SKM-1 treated with dmso at 0.1 percent for 144 hours (cell line): ENCODE data around the gene THY1.
"Not testable (repeated sequence)": the region's sequence is repeated elsewhere in the genome, so short reads cannot be mapped to it uniquely, and the experiment has no call there.

Experiments used
- DNase-seq: peaks from one replicate; lab custom pipeline; 2025; ENCODE audit not compliant: unreplicated experiment; lab: John Stamatoyannopoulos, UW

The THY1 gene

DNA sequence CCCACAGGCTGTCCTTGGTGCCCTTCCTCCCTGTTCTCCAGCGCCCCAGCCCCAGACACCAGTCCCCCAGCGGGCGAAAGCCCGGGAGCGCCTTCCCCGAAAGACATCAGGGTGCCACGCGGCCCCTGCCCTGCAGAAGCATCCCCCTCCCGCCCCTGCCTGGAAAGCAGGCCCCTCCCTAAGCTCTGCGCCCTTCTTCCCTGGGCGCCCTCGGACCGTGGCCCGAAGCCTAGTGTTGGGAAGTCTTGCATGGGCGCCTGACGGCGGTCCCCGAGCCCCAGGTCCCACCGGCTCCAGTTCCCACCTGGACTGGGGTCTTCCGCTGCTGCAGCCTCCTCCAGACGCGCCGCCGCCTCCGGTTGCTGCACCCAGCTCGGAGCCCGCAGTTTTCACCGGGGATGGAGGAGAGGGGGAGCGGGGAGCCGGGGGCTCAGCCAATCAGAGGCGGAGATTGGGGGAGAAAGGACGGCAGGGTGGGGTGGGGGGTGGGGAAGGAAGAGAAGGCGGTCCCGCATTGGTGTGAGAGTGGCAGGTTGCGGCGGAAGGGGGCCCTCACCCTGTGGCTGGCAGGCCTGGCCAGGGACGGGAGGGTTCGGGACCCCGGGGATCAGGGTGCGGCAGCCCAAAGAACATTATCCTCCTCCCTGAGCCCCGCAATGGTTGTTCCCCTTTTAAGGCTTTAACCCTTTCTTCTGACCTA, at the start of gene THY1:
Gene THY1 (minus strand): TSS at position 364 of the 700 bp plus-strand sequence. CDS start 2,267 bp downstream, outside the sequence.
- no peak for DNase-seq

DNA sequence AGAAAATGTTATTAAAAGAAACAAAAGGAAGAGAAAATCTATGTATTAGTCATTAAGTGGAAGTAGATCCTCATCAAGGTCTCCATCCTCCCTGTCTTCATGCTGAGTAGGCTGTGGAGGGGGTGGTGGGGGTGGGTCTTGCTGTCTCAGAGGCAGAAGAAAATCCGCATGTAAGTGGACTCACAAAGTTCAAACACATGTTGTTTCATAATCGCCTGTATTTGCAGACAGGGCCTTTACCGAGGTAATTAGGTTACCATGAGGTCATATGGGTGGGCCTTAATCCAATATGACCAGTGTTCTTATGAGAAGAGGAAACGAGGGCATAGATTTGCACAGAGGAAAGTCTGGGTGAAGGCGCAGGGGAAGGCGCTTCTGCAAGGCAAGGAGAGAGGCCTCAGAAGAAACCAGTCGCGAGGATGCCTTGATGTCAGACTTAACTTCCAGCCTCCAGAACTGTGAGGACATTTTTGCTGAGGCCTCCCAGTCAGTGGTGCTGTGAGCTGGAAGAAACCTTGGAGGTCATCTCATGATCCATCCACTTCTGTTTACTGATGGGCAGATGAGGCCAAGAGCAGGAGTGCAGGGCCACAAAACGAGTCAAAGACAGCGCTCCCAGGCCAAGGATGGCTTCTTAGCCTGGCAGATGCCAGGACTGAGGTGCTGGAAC, 49.3 kb upstream of the THY1 start:
- no peak for DNase-seq

DNA sequence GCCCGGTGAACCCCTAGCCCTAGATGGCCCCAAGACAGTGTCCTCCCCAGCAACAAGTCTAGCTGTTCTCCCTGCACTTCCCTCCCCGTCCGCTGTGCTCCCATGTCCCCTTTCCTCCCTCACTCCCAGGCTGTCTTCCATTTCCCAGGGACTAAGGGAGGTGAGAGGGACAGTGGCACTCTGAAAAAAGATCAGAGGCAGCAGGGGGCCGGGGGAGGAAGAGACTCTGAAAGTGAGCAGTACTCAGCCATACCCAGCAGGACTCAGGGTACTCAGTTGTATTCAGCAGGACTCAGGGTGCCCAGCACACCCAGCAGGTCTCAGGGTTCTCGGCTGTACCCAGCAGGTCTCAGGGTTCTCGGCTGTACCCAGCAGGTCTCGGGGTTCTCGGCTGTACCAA, 48.4 kb upstream of the THY1 start:
- no peak for DNase-seq

DNA sequence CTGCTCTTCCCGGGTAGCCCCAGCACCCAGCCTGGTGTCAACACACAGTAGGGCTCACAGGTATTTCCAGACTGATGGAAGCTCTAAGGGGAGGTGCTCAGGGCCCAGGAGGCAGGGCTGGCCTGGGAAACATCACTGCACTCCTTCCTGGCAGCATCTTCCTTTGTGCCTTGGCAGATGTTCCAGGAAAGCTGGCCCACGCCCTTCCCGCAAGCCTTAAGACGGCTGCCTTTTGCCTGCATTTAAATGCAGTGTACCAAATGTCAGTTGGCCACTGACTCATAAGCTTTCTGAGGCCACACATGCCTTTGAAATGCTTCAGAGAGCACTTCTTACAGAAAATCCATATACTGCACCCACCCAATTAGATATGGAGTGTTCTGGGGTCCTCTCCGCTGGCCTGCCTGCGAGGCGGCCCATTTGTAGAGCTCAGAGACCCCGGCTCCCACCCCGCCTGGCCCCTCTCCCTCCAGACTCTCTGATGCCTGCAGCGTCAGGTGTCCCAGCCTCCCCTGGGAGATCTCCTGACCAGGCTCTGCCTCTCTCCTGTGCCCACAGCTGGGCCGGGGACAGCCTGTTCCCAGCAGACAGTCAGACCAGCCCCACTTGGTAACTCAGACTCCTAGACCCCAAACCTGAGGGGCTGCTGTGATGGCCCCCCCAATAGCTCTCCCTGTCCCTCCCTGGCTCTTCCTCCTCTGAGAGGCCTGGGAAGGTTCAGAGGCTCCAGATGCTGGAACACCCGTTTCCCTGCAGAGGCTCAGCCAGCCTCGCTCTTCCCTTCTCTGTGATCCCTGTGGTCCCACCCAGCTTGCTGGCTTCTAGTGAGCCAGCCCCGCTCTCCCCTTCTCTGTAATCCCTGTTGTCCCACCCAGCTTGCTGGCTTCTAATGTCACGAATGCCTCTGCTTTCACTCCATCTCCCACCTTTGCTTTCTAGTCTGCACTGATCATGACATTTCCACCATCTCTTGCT, 47.6 kb upstream of the THY1 start:
- DNase-seq = no peak

DNA sequence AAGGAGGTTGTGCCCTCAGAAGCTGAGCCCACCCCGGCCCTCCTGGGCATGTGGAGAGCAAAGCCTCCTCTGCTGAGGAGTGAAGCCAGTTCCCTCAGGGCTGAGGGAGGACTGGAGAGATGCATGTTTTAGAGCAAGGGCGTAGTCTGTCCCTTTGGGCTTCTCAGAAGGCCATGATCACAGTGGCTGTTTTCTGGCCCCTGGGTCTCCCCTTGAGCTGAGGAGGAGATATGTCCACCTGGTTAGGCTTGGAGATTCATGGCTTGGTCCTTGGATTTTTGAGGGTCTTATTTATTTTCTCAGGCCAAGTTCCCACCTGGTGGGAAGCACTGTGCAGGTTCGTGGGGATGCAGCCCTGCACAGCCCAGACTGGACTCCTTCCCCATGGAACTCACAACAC, 46.5 kb upstream of the THY1 start:
- no peak for DNase-seq

DNA sequence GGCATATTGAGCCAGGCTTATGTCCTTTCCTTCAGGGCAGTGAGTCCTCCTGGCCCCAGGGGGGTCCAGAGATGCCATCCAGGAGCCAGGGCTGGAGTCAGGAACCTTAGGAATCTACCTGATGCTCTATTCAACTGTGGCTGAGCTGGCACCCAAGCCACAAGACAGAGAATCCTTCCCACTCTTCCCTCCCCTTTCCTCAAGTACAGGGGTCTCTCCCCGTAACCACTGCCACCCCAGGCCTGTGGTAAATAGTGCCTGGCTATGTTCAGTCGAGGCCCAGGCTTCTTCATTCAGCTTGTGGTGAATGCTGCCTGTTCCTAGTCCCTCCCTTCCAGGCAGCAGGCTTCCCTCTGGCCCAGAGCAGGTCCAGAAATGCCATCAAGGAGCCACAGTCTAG, 45.5 kb upstream of the THY1 start:
- no peak for DNase-seq

DNA sequence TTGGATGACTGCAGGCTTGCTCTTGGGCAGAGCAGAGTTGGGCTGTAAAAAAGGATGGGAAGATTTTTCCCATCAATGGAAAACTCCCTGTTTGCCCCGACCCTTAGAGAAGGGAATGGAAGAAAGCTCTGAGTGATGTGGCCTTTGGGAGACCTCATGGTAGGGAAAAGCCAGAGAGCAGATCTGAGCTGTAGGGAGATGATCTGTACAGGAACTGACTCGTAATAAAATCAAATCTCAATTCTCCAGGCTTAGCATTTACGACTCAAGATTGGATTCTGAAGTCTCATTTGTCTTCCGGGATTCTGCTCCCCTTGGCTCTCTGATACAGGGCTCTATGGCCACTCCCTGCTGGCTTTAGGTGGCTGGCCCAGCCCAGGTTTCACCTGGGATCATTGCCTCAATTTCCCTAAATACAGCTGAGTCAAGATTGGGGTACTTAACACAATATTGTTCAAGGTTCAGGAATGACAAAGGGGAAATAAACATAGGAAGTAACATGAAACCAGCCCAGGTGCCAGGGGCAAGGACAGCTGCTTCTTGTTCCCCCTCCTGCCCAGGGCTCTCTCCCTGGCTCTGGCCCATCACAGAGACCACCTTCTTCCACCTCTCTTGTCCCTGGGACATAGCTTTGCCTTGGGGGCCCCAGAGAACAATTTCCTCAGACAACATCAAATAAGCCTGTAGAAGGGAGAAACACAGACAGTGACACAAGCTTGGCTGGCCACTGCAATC, 38.4 kb upstream of the THY1 start:
- DNase-seq = no peak

DNA sequence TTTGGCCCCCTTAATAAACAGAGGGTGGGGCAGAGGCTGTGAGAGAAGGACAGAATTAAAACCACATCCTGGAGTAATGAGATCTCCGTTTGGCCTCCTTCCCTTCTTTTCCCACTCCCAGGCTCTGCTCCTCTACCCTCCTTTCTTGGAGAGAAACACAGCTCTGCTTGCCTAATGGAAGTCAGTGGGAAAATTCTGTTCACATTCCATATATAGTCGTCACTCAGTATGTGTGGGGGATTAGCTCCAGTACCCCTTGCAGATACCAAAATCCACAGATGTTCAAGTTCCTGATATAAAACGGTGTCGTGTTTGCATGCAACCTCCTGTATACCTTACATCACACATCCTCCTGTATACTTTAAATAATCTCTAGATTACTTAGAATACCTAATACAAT, 37.6 kb upstream of the THY1 start:
- DNase-seq = no peak

DNA sequence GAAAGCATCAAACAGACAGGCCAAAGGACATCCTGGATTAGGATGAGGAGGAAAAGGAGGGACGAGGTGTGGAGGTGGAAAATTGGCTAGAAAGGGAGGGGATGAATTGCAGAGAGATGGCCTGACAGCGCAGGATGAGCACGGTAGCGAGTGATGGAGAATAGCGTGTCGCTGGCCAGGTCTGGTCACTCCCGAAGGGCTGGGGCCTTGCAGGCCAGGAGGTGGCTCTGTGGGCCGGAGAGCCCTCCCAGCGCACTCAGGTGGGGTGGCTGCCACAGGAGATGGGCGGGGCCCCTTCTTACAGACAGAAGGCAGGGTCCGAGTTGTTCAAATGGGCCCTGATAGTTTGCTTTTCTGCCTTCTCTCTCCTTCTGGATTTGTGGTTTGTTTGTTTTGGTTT, 37.1 kb upstream of the THY1 start:
- no peak for DNase-seq

DNA sequence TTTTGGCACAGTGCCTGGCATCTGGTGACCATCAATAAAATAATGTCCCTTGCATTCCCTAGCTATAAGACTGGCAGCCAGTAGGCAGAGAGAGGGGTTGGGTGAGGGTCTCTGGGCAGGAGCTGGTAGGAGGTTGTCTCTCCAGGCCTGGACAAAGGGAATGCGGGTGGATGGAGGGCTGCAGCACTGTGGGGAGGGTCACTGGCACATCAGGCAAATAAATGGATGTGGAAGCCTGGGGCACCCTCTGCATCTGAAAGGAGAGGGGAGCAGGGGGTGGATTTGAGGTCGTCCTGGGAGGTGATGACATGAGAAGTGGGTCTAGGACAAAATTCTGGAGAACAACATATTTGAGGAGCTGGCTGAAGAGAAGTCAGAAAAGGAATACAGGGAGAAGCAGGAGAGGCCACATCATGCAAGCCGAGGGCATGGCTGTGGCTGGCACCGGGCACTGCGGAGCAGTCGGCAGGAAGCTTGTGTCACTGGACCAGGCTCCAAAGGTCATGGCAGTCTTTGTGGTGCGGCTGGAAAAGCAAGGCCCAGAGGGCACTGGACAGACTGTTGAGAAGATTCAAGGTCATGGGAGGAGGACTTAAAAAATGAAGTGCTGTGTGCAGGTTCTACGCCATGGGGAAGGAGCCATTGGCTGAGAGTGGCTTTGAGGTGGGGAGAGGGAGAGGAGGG, 36.5 kb upstream of the THY1 start:
- DNase-seq = no peak

DNA sequence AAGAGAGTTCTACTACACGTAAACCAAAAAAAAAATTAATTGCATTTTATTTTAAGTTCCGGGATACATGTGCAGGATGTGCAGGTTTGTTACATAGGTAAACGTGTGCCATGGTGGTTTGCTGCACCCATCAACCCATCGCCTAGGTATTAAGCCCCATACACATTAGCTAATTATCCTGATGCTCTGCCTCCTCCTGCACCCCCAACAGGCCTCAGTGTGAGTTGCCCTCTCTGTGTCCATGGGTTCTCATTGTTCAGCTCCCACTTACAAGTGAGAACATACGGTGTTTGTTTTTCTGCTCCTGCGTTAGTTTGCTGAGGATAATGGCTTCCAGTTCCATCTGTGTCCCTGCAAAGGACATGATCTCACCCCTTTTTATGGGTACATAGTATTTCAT, 32.7 kb upstream of the THY1 start:
- DNase-seq = not testable (repeated sequence)

DNA sequence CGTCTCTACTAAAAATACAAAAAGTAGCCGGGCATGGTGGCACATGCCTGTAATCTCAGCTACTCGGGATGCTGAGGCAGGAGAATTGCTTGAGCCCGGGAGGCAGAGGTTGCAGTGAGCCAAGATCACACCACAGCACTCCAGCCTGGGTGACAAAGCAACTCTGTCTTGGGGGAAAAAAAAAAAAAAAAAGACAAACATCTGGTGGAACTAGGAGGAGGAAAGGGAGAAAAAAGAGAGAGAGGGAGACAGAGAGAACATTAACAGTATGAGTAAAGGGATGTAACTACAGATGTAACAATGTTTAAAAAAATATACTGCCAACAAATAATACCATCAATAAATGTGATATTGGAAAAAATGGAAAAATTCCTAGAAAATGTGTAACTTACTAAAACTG, 32.3 kb upstream of the THY1 start:
- not testable (repeated sequence) for DNase-seq

DNA sequence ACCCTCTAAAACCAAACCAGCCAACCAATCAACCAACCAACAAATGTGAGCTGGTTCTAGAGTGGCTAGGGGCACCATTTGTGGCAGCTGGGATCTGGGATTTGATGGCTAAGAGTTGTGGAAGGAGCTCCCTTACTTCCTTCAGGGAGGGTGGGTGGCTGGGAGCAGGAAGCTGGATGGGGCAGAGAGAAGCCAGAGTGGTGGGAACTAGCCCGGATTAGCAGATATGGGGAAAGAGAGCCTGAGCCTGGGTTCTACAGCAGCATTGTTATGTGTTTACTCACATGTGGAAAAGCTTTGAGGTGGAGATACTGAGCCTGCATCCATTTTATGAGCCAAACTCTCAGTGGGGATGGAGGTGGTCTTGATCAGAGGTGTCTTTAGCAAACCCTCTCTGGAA, 30.9 kb upstream of the THY1 start:
- DNase-seq = no peak

DNA sequence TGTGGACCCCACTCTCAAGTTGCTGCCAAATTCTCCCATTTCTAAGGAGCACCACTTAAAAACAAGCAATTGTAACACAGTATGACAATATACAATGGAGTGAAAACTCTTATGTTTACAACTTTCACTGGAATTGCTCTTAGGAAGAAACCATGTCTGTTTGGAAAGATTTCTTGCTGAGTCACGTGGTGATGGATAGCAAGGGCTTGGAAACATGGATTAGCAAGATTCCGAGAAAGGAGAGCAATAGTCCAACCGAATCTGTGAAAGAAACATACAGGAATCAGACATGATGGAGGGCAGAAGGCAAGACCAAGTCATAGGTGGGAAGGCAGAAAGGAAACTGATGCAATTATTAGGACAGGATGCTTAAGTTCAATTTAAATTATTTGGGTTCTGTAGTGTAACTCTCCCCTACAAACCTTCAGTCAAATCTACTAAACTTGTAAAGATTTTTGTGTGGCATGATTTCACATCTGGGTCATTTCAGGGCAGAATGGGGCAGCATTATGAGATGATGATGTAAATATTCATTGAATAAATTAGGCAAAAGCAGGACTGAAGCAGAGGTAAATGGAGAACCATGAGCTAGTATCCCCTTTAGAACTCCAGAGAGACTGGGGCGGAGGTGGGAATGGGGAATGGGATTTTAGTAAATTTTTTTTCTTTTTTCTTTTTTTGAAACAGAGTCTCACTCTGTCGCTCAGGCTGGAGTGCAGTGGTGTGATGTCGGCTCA, 27.8 kb upstream of the THY1 start:
- DNase-seq = no peak

DNA sequence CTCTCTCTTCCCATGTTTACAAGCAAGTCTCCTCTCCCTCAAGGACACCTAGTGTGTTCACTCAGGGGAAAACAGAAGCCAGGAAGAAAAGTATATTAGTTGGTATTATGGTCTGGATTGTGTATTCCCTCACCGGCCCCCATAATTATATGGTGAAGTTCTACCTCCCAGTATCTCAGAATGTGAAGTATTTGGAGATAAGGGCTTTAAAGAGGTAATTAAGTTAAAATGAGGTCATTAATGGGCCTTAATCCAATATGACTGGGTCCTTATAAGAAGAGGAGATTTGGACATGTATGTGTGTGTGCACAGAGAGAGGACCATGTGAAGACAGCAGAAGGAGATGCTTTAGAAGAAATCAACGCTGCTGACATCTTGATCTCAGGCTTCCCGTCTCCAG, 26.5 kb upstream of the THY1 start:
- no peak for DNase-seq

DNA sequence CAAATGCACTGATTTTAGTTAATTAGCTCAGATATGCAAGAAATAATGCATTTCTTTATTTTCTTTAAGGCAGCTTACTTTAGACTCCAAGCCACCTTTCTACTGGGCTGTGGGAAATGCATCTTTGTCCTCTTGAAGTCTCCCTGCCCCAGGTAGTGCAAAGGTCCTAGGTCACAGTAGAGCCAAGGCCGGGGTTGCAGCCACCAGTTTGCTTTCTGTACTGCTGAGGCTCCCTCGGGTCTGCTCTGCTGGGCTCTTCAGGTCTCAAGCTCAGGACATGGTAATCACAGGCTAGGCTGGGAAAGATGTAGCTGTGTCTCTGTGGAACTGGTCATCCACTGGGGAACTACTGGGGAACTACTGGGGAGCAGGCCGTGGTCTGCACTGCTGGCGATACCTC, 25.4 kb upstream of the THY1 start:
- DNase-seq = no peak

DNA sequence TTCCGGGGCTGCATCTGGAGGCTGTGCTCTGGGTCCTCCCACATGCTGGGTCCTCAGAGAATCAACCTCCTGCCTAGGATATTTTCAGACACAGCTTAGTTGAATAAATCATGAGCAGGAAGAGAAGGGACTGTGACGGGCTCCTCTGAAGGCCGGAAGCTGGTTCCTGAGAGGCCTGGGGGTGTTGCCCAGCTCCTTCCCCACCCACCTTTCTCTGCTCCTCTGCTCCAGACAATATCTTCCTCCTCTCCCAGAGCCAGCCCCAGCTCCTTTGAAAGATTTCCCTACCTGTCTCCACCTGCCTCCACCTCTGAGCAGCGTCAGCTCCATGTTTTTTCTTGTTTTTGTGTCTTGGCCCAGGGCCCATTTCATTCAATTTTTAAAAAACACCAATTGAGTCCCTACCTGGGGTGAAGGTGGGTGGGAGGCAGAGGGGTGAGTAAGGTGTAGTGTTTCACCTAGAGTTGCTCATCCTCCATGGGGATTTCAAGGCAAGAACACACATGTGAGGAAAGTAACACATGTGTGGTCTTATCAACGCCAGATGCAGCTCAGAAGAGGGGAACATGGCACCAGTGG, 24.8 kb upstream of the THY1 start:
- no peak for DNase-seq

DNA sequence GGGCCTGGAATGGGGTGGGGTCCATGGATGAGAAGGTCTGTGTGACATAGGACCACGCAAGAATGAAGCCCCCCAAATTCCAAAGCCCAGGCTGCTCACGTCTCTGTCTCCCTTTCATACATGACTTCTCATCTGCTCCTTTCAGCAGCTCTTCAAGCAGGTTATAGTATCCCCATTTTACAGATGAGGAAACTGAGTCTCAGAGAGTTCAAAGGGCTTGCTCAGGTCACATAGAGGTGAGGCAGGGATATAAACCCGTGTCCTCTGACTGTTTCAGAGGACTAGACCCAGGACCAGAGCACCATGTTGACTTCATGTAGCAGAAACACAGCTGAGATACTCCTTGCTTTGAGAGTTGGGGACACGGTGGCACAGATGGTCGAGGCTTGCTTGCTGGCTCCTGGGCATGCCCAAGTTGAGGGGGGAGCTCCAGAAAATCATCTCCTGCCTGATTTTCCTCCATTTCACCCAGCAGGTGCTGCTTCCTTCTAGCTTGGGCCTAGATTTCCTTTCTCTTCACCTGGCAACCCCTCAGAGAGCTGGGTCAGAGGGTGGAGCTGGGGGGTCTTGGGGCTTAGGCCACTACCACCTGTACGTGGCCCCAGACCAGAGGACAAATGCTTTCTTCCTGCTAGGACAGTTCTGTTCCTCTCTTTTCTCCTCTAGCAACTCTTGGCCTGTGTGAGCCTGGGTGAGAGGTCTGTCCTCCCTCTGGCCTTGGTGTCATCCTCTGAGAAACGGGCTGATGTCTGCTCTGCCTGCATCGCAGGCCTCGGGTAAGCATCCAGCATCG, 24.1 kb upstream of the THY1 start:
- no peak for DNase-seq

DNA sequence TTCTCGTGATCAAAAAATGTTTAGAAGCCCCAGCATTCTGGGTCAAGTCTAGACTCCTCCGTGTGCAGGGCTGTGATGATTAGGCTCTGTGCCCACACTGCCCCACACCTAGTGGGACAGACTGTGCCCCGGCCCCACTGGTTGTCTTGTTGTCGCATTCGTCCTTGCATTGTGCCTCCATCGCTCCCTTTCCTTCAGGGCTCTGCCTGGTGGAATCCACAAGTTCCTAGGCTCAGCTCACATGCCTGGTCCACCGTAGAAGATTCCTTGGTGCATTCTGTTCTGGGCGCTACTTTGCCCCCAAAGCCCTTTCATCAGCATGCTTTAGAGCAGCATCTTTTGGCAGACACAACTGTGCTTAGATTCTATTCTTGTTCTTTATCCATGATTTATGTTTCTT, 23.5 kb upstream of the THY1 start:
- no peak for DNase-seq
